DOHH2 (cell line): Measurements from ENCODE around the gene MVB12B.

ENCODE experiments used
- H3F3A ChIP-seq: fragments of 200-600 bp; sonication (generic), shearing (Covaris generic); 2 replicates; pipeline ENCODE4 v1.6.0; 2016; ENCODE audit warnings: antibody characterized with exemption, mild to moderate bottlenecking; ENCODE audit not compliant: control insufficient read depth, insufficient read depth
- H3K27ac ChIP-seq: fragments of 200-600 bp; sonication (generic); 2 replicates; pipeline ENCODE4 v1.5.1; 2014; ENCODE audit warnings: low read depth, mild to moderate bottlenecking, low read length, moderate library complexity
- H3K27me3 ChIP-seq: fragments of 200-600 bp; sonication (generic); 2 replicates; pipeline ENCODE4 v1.6.1; 2014; ENCODE audit warnings: mild to moderate bottlenecking, low read length, mixed read lengths; ENCODE audit not compliant: control insufficient read depth
- H3K36me3 ChIP-seq: fragments of 200-600 bp; sonication (generic); 2 replicates; pipeline ENCODE4 v1.6.1; 2014; ENCODE audit warnings: mild to moderate bottlenecking, low read length, moderate library complexity, mixed read lengths; ENCODE audit not compliant: control insufficient read depth
- H3K4me1 ChIP-seq: fragments of 200-600 bp; sonication (generic); 2 replicates; pipeline ENCODE4 v1.6.1; 2014; ENCODE audit warnings: mild to moderate bottlenecking, low read length, mixed read lengths; ENCODE audit not compliant: control insufficient read depth
- H3K4me2 ChIP-seq: fragments of 200-600 bp; sonication (generic); 2 replicates; pipeline ENCODE4 v1.6.0; 2014; ENCODE audit warnings: mild to moderate bottlenecking, low read length, moderate library complexity
- H3K4me3 ChIP-seq: fragments of 200-600 bp; sonication (generic); 2 replicates; pipeline ENCODE4 v1.5.1; 2014; ENCODE audit warnings: mild to moderate bottlenecking, low read length, mixed read lengths
- H3K79me2 ChIP-seq: fragments of 200-600 bp; sonication (generic); 2 replicates; pipeline ENCODE4 v1.6.1; 2014; ENCODE audit warnings: mild to moderate bottlenecking, low read length, mixed read lengths; ENCODE audit not compliant: control insufficient read depth
- H3K9me2 ChIP-seq: fragments of 200-600 bp; sonication (generic); replicated peaks from 2 replicates; pipeline ENCODE4 v1.6.1; 2014; ENCODE audit warnings: mild to moderate bottlenecking, low read length, mixed read lengths; ENCODE audit not compliant: control insufficient read depth
- H3K9me3 ChIP-seq: fragments of 200-600 bp; sonication (generic); 2 replicates; pipeline ENCODE4 v1.6.1; 2014; ENCODE audit warnings: antibody characterized with exemption, low read length, mixed read lengths; ENCODE audit not compliant: control insufficient read depth, insufficient read depth
- H4K20me1 ChIP-seq: fragments of 200-600 bp; sonication (generic); 2 replicates; pipeline ENCODE4 v1.6.0; 2014; ENCODE audit warnings: low read depth, mild to moderate bottlenecking, antibody characterized with exemption, low read length, moderate library complexity; ENCODE audit not compliant: control insufficient read depth, insufficient read depth
- EZH2phosphoT487 ChIP-seq: fragments of 200-600 bp; sonication (generic); IDR thresholded peaks from 2 replicates; pipeline ENCODE4 v1.6.1; 2017; ENCODE audit warnings: borderline replicate concordance, mild to moderate bottlenecking, antibody characterized with exemption, low read length, moderate library complexity, mixed read lengths
- TF ChIP-seq, protein P1 (sequence below): fragments of 200-600 bp; sonication (generic); IDR thresholded peaks from one replicate; pipeline ENCODE4 v1.5.1; 2014; ENCODE audit warnings: antibody characterized with exemption, mild to moderate bottlenecking, low read depth, low read length; ENCODE audit not compliant: poor library complexity, severe bottlenecking

Gene MVB12B

DNA sequence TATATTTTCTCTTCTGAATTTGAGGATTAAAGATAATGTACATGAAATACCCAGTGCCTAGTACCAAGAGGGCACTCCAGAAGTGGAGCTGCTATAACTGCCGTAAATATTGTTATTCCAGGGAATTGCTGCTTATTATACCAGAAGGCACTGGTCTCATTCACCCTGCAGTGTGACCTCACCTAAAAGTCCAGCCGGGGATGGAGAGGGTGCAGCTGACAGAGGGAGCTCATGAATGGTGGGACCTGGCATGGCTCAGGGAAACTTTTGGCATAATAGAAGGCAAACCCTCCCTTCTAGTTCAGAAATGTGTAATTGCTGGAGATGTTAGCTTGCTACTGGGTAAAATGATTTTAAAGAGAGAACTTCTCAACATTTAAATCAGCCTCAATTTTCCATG lies 108.5 kb downstream of the MVB12B start:
- peaks cover 15% of the 10 kb centered on the region; the same call in 1 of the 2 replicates for H3K27me3 ChIP-seq
- H3K36me3 ChIP-seq: no peaks in the 10 kb centered on the region
- H3K9me3 ChIP-seq: no peaks in the 10 kb centered on the region
- no peak overlapping the region for H3K4me2 ChIP-seq
- TF ChIP-seq, protein P1, sequence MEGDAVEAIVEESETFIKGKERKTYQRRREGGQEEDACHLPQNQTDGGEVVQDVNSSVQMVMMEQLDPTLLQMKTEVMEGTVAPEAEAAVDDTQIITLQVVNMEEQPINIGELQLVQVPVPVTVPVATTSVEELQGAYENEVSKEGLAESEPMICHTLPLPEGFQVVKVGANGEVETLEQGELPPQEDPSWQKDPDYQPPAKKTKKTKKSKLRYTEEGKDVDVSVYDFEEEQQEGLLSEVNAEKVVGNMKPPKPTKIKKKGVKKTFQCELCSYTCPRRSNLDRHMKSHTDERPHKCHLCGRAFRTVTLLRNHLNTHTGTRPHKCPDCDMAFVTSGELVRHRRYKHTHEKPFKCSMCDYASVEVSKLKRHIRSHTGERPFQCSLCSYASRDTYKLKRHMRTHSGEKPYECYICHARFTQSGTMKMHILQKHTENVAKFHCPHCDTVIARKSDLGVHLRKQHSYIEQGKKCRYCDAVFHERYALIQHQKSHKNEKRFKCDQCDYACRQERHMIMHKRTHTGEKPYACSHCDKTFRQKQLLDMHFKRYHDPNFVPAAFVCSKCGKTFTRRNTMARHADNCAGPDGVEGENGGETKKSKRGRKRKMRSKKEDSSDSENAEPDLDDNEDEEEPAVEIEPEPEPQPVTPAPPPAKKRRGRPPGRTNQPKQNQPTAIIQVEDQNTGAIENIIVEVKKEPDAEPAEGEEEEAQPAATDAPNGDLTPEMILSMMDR: no peak
- TF ChIP-seq EZH2phosphoT487: no peak
- no peaks in the 10 kb centered on the region for H3K4me1 ChIP-seq
- no peaks in the 10 kb centered on the region for H3K79me2 ChIP-seq
- H3K9me2 ChIP-seq: no peaks in the 10 kb centered on the region
- no peak overlapping the region for H3K27ac ChIP-seq
- no peak overlapping the region for H3K4me3 ChIP-seq
- H3F3A ChIP-seq: no peaks in the 10 kb centered on the region
- no peaks in the 10 kb centered on the region for H4K20me1 ChIP-seq

DNA sequence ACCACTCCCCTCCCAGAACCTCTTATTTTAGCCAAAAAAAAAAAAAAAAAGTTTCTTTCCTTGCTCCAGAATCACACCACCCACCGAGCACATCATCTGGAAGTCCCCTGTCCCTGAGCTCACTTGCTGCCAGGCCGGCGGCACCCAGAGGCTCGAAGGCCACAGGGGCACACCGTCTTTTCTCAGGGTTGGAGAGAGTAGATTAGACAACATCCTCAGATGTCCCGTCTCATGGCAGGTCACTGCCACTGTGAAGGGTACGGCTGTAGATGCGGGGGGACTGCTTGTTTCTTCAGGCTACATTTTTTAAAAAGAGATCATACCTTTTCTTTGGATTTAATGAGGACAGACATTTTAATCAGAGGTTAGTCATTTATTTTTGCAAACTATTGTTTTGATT lies 109.0 kb downstream of the MVB12B start:
- H3K9me2 ChIP-seq: no peaks in the 10 kb centered on the region
- no peaks in the 10 kb centered on the region for H3K79me2 ChIP-seq
- no peaks in the 10 kb centered on the region for H4K20me1 ChIP-seq
- no peaks in the 10 kb centered on the region for H3F3A ChIP-seq
- no peak overlapping the region for H3K4me3 ChIP-seq
- H3K36me3 ChIP-seq: no peaks in the 10 kb centered on the region
- TF ChIP-seq, protein P1: no peak
- TF ChIP-seq EZH2phosphoT487: no peak
- H3K4me1 ChIP-seq: no peaks in the 10 kb centered on the region
- peaks cover 15% of the 10 kb centered on the region; the same call in 1 of the 2 replicates for H3K27me3 ChIP-seq
- H3K27ac ChIP-seq: no peak overlapping the region
- H3K4me2 ChIP-seq: no peak overlapping the region
- no peaks in the 10 kb centered on the region for H3K9me3 ChIP-seq

DNA sequence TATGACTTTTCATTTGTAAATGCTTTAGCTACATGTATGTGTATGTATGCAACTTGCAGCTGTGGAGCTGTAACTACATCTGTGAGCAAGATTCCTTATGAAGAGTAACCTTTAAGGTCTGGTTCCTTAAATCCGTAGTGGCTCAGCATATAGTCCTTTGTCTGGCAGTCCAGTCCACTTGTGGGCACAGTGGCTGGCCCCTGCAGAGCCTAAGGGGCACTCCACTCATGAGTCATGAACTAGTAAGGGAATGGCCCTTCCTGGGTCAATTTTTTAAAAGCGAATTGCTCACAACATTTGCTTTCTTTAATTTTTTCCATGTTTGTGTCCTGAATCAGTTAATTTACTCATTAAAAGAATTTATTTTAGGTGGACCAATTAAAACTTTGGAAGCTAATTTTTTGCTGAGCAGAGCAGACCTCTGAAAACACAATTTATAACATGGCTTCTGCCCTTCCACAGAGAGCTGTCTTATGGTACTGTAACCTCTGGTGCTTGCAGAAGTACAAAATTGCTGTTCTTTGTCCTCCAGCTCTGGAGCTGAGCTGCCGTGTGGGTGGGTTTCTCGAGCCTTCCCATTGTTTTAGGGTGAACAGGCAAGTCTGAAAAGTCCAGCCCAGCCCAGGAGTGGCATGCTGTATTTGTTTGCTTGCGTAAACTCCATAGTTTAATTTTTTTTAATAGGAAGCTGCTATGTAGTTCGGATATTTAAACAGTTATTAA lies 110.1 kb downstream of the MVB12B start:
- Histone ChIP-seq H3K36me3 (no peaks in the 10 kb centered on the region), H3K9me2 (no peaks in the 10 kb centered on the region), H3K4me2 (no peak overlapping the region), H3K4me3 (no peak overlapping the region), H3K79me2 (no peaks in the 10 kb centered on the region), H3F3A (no peaks in the 10 kb centered on the region), H4K20me1 (no peaks in the 10 kb centered on the region), H3K27me3 (peaks cover 11% of the 10 kb centered on the region; the same call in 1 of the 2 replicates), H3K4me1 (no peaks in the 10 kb centered on the region), H3K9me3 (no peaks in the 10 kb centered on the region), H3K27ac (no peak overlapping the region)
- TF ChIP-seq, protein P1: no peak
- no peak for TF ChIP-seq EZH2phosphoT487
